ENCODE measurements around the gene CBLN3. TPM values are rescaled to one million over a fixed set of nuclear protein-coding genes. Genes with fewer than 3 reads are reported as not detected.

CBLN3 gene
- total RNA-seq, 1 donor from 2014 or later = 1.9 TPM

GRCh38 chr14:24417832-24418491 lies 11.5 kb downstream of the CBLN3 start:
- H3K27ac Mint-ChIP-seq = no peak overlapping the region
- no peaks in the 10 kb centered on the region for H3K4me1 Mint-ChIP-seq (ENCODE audit: low read depth)
- H3K36me3 Mint-ChIP-seq (ENCODE audit: insufficient read depth) = peaks cover 10% of the 10 kb centered on the region
- TF ChIP-seq, protein P1, sequence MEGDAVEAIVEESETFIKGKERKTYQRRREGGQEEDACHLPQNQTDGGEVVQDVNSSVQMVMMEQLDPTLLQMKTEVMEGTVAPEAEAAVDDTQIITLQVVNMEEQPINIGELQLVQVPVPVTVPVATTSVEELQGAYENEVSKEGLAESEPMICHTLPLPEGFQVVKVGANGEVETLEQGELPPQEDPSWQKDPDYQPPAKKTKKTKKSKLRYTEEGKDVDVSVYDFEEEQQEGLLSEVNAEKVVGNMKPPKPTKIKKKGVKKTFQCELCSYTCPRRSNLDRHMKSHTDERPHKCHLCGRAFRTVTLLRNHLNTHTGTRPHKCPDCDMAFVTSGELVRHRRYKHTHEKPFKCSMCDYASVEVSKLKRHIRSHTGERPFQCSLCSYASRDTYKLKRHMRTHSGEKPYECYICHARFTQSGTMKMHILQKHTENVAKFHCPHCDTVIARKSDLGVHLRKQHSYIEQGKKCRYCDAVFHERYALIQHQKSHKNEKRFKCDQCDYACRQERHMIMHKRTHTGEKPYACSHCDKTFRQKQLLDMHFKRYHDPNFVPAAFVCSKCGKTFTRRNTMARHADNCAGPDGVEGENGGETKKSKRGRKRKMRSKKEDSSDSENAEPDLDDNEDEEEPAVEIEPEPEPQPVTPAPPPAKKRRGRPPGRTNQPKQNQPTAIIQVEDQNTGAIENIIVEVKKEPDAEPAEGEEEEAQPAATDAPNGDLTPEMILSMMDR (IDR thresholded peaks at IDR 0.05; ENCODE audit: unreplicated experiment) = no peak
- H3K4me3 Mint-ChIP-seq (ENCODE audit: low read depth) = no peak overlapping the region
- no peak for DNase-seq (ENCODE audit: low spot score, unreplicated experiment)
- H3K9me3 Mint-ChIP-seq (ENCODE audit: low read depth) = no peaks in the 10 kb centered on the region
- peaks cover 14% of the 10 kb centered on the region for H3K27me3 Mint-ChIP-seq

DNA sequence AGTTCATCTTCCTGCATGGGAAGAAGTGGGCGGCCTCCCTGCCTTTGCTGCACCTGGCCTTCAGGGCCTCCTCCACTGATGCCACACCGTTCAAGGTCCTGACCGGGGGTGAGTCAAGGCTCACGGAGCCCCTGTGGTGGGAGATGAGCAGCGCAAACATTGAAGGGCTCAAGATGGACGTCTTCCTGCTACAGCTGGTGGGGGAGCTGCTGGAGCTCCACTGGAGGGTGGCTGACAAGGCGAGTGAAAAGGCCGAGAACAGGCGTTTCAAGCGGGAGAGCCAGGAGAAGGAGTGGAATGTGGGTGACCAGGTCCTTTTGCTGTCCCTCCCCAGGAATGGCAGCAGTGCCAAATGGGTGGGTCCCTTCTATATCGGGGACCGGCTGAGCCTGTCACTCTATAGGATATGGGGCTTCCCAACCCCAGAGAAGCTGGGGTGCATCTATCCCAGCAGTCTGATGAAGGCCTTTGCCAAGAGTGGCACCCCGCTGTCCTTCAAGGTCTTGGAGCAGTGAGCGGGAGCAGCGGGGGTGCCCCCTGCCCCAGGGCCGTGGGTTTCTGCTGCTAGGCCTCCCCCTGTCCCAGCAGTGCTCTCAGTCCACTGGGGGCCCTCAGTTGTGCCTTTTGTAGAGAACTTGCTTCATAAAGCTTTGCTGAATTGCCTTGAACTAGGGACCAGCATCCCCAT lies 12.4 kb downstream of the CBLN3 start:
- no peak for DNase-seq (ENCODE audit: low spot score, unreplicated experiment)
- no peaks in the 10 kb centered on the region for H3K9me3 Mint-ChIP-seq (ENCODE audit: low read depth)

DNA sequence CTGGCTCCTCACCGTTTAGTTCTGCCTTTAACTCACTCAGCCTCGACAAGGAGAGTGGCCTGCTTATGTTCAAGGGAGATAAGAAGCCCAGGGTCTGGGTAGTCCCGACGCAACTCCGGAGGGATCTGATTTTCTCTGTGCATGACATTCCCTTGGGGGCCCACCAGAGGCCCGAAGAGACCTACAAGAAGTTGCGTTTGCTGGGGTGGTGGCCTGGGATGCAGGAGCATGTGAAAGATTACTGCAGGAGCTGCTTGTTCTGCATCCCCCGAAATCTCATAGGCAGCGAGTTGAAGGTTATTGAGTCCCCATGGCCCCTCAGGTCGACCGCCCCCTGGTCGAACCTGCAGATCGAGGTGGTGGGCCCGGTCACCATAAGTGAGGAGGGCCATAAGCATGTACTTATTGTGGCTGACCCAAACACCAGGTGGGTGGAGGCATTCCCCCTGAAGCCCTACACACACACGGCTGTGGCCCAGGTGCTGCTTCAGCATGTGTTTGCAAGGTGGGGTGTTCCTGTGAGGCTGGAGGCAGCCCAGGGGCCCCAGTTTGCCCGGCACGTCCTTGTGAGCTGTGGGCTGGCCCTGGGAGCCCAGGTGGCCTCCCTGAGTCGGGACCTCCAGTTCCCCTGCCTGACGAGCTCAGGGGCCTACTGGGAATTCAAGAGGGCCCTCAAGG lies 13.1 kb downstream of the CBLN3 start:
- TF ChIP-seq, protein P1 (IDR thresholded peaks at IDR 0.05; ENCODE audit: unreplicated experiment) = no peak
- H3K27me3 Mint-ChIP-seq = peaks cover 14% of the 10 kb centered on the region

More for the DNA sequence above, 12.4 kb downstream of the CBLN3 start:
- no peak overlapping the region for H3K4me3 Mint-ChIP-seq (ENCODE audit: low read depth)
- TF ChIP-seq, protein P1 (IDR thresholded peaks at IDR 0.05; ENCODE audit: unreplicated experiment) = no peak
- H3K4me1 Mint-ChIP-seq (ENCODE audit: low read depth) = no peaks in the 10 kb centered on the region
- H3K36me3 Mint-ChIP-seq (ENCODE audit: insufficient read depth) = peaks cover 14% of the 10 kb centered on the region
- peaks cover 14% of the 10 kb centered on the region for H3K27me3 Mint-ChIP-seq
- H3K27ac Mint-ChIP-seq = no peak overlapping the region

DNA sequence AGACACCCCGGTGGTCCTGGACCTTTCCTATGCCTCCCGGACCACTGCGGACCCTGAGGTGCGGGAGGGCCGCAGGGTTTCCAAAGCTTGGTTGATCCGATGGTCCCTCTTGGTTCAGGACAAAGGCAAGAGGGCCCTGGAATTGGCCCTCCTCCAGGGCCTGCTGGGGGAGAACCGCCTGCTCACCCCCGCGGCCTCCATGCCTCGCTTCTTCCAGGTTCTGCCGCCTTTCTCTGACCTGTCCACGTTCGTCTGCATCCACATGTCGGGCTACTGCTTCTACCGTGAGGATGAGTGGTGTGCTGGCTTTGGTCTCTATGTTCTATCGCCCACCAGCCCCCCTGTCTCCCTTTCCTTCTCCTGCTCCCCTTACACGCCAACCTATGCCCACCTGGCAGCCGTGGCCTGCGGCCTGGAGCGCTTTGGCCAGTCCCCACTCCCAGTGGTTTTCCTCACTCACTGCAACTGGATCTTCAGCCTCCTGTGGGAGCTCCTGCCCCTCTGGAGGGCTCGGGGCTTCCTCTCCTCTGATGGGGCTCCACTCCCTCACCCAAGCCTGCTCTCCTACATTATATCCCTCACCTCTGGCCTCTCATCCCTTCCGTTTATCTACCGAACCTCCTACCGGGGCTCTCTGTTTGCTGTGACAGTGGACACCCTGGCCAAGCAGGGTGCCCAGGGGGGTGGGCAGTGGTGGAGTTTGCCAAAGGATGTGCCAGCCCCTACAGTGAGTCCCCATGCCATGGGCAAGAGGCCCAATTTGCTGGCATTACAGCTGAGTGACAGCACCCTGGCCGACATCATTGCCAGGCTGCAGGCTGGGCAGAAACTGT lies 13.8 kb downstream of the CBLN3 start:
- TF ChIP-seq, protein P1 (IDR thresholded peaks at IDR 0.05; ENCODE audit: unreplicated experiment) = no peak
- DNase-seq (ENCODE audit: low spot score, unreplicated experiment) = no peak
- H3K36me3 Mint-ChIP-seq (ENCODE audit: insufficient read depth) = peaks cover 15% of the 10 kb centered on the region
- H3K27ac Mint-ChIP-seq = peak overlapping the region; percentile 52
- no peak overlapping the region for H3K4me3 Mint-ChIP-seq (ENCODE audit: low read depth)
- H3K4me1 Mint-ChIP-seq (ENCODE audit: low read depth) = no peaks in the 10 kb centered on the region
- peaks cover 14% of the 10 kb centered on the region for H3K27me3 Mint-ChIP-seq
- H3K9me3 Mint-ChIP-seq (ENCODE audit: low read depth) = no peaks in the 10 kb centered on the region

More for the DNA sequence above, 13.1 kb downstream of the CBLN3 start:
- Mint-ChIP-seq H3K9me3 (ENCODE audit: low read depth) (no peaks in the 10 kb centered on the region), H3K4me1 (ENCODE audit: low read depth) (no peaks in the 10 kb centered on the region), H3K4me3 (ENCODE audit: low read depth) (no peak overlapping the region), H3K36me3 (ENCODE audit: insufficient read depth) (peaks cover 14% of the 10 kb centered on the region), H3K27ac (no peak overlapping the region)
- DNase-seq (ENCODE audit: low spot score, unreplicated experiment) = no peak
